H1 (cell line): ENCODE measurements around the gene KPNA6. TPM values are rescaled to one million over a fixed set of nuclear protein-coding genes. Genes with fewer than 3 reads are reported as not detected.
A peak's percentile ranks its signal among the peaks of the same experiment; 100 is the strongest.

Experiments used
- CTCF ChIA-PET: fragments of 300-600 bp; sonication (Branson Sonifier 250); formaldehyde crosslinking; loops from one replicate; lab custom pipeline; 2021; ENCODE audit not compliant: partially characterized antibody; lab: Charles Lee
- POLR2A ChIA-PET: fragments of 300-600 bp; sonication (Branson Sonifier 250); formaldehyde crosslinking; loops from one replicate; lab custom pipeline; 2021; ENCODE audit warnings: inconsistent platforms; ENCODE audit not compliant: partially characterized antibody; lab: Charles Lee
- DNase-seq, 2 experiments: peaks; one replicate each; pipeline versions ENCODE4 v3.0.0 to v3.0.0-alpha.2; 2010 to 2022; ENCODE audit warnings: low spot score in 2 of 2, low read depth in 1 of 2, mixed read lengths in 1 of 2
- FAIRE-seq: peaks from 2 replicates; lab custom pipeline; 2011; peaks lifted over from hg19 to GRCh38; lab: Jason Lieb, UNC
- H2AFZ ChIP-seq: 2 replicates; pipeline ENCODE4 v1.8.1; 2012; ENCODE audit warnings: low read length, inconsistent platforms
- H2AK5ac ChIP-seq: 2 replicates; pipeline ENCODE4 v1.6.1; 2013; ENCODE audit warnings: low read depth, low read length
- H2BK120ac ChIP-seq: replicated peaks from 2 replicates; pipeline ENCODE3; 2013; ENCODE audit warnings: low read depth, low read length, inconsistent platforms
- H2BK12ac ChIP-seq: 2 replicates; pipeline ENCODE4 v1.6.1; 2013; ENCODE audit warnings: low read depth, low read length
- H2BK15ac ChIP-seq: 2 replicates; pipeline ENCODE4 v1.6.1; 2013; ENCODE audit warnings: low read length
- H2BK20ac ChIP-seq: 2 replicates; pipeline ENCODE4 v1.6.1; 2013; ENCODE audit warnings: low read length
- H2BK5ac ChIP-seq: 2 replicates; pipeline ENCODE4 v1.6.1; 2013; ENCODE audit warnings: low read depth, low read length
- H3K14ac ChIP-seq: 2 replicates; pipeline ENCODE4 v1.6.1; 2013; ENCODE audit warnings: inconsistent platforms; ENCODE audit not compliant: insufficient read length
- H3K18ac ChIP-seq: 2 replicates; pipeline ENCODE4 v1.6.1; 2013; ENCODE audit warnings: low read length; ENCODE audit errors: extremely low read depth
- H3K23ac ChIP-seq: 2 replicates; pipeline ENCODE4 v1.6.1; 2013; ENCODE audit warnings: inconsistent platforms; ENCODE audit not compliant: insufficient read length
- H3K23me2 ChIP-seq: 2 replicates; pipeline ENCODE4 v1.6.1; 2013; ENCODE audit warnings: low read depth, low read length
- H3K27ac ChIP-seq: 2 replicates; pipeline ENCODE4 v1.6.1; 2011; ENCODE audit warnings: low read depth, low read length, inconsistent platforms
- H3K27me3 ChIP-seq, 4 experiments: replicated peaks in 1 of 4; 1 replicate in 1 of 4; 2 replicates in 3 of 4; pipeline versions ENCODE4 v1.6.1 to v1.8.1; 2011 to 2013; ENCODE audit warnings: low read length in 3 of 4, mild to moderate bottlenecking in 3 of 4, inconsistent platforms in 2 of 4, mixed read lengths in 2 of 4, moderate library complexity in 1 of 4; ENCODE audit not compliant: control insufficient read depth in 3 of 4, insufficient read depth in 3 of 4; ENCODE audit errors: extremely low read depth in 1 of 4
- H3K36me3 ChIP-seq, 4 experiments: 2 replicates each; pipeline versions ENCODE4 v1.6.1 to v1.8.1; 2011 to 2013; ENCODE audit warnings: mild to moderate bottlenecking in 4 of 4, low read length in 3 of 4, moderate library complexity in 2 of 4, control low read depth in 1 of 4, inconsistent platforms in 1 of 4; ENCODE audit not compliant: insufficient read depth in 4 of 4, control insufficient read depth in 2 of 4
- H3K4ac ChIP-seq: replicated peaks from 2 replicates; pipeline ENCODE3; 2013; ENCODE audit warnings: low read length, low read depth, mixed read lengths, inconsistent platforms; ENCODE audit not compliant: insufficient read length
- H3K4me1 ChIP-seq, 4 experiments: replicated peaks in 1 of 4; 1 replicate in 1 of 4; 2 replicates in 3 of 4; pipeline versions ENCODE4 v1.6.1 to v1.8.1; 2011 to 2013; ENCODE audit warnings: low read length in 3 of 4, inconsistent platforms in 2 of 4, mixed read lengths in 1 of 4; ENCODE audit not compliant: insufficient read depth in 4 of 4, control insufficient read depth in 3 of 4
- H3K4me2 ChIP-seq, 2 experiments: 2 replicates each; pipeline versions ENCODE4 v1.6.1 to v1.8.1; 2011 to 2013; ENCODE audit warnings: low read depth in 2 of 2, low read length in 2 of 2, control low read depth in 1 of 2, inconsistent platforms in 1 of 2, mild to moderate bottlenecking in 1 of 2; ENCODE audit not compliant: insufficient read depth in 1 of 2
- H3K4me3 ChIP-seq, 4 experiments: fragments of 200-600, 300-600 bp in 1 of 4; sonication (generic), shearing (Covaris generic), sonication (Bioruptor Twin) in 1 of 4; 2 replicates each; pipeline versions ENCODE4 v1.5.1 to v1.8.1; 2011 to 2016; ENCODE audit warnings: low read length in 4 of 4, low read depth in 3 of 4, control low read depth in 2 of 4, inconsistent platforms in 2 of 4, mild to moderate bottlenecking in 2 of 4, mixed read lengths in 1 of 4, moderate library complexity in 1 of 4; ENCODE audit not compliant: insufficient read depth in 2 of 4; ENCODE audit errors: extremely low read depth in 1 of 4
- H3K56ac ChIP-seq: replicated peaks from 2 replicates; pipeline ENCODE3; 2013; ENCODE audit warnings: low read depth, mild to moderate bottlenecking, mixed read lengths, low read length, inconsistent platforms; ENCODE audit not compliant: insufficient read length
- H3K79me1 ChIP-seq: 2 replicates; pipeline ENCODE4 v1.6.1; 2013; ENCODE audit warnings: low read depth, low read length, control low read depth
- H3K79me2 ChIP-seq, 2 experiments: 2 replicates each; pipeline versions ENCODE4 v1.6.1 to v1.8.1; 2012 to 2013; ENCODE audit warnings: low read length in 2 of 2, mild to moderate bottlenecking in 2 of 2, inconsistent platforms in 1 of 2; ENCODE audit not compliant: insufficient read depth in 2 of 2, control insufficient read depth in 1 of 2
- H3K9ac ChIP-seq, 4 experiments: replicated peaks in 1 of 4; 1 replicate in 1 of 4; 2 replicates in 3 of 4; pipeline versions ENCODE4 v1.6.1 to v1.8.1; 2011 to 2013; ENCODE audit warnings: low read depth in 3 of 4, low read length in 3 of 4, control low read depth in 2 of 4, mild to moderate bottlenecking in 2 of 4, moderate library complexity in 2 of 4, inconsistent platforms in 1 of 4; ENCODE audit errors: extremely low read depth in 1 of 4
- H3K9me3 ChIP-seq, 2 experiments: 2 replicates each; pipeline versions ENCODE4 v1.6.1 to v1.8.1; 2012 to 2013; ENCODE audit warnings: mild to moderate bottlenecking in 2 of 2, moderate library complexity in 2 of 2, control low read depth in 1 of 2, inconsistent platforms in 1 of 2, low read depth in 1 of 2, low read length in 1 of 2, mixed read lengths in 1 of 2; ENCODE audit not compliant: insufficient read depth in 2 of 2
- H4K20me1 ChIP-seq, 2 experiments: replicated peaks in 1 of 2; 2 replicates each; pipeline versions ENCODE3 to v1.8.1; 2011 to 2013; ENCODE audit warnings: inconsistent platforms in 2 of 2, low read length in 2 of 2, mild to moderate bottlenecking in 1 of 2; ENCODE audit not compliant: insufficient read depth in 2 of 2, control insufficient read depth in 1 of 2
- H4K5ac ChIP-seq: 2 replicates; pipeline ENCODE4 v1.6.1; 2013; ENCODE audit warnings: low read length, low read depth, mixed read lengths, inconsistent platforms; ENCODE audit not compliant: insufficient read length
- H4K8ac ChIP-seq: 2 replicates; pipeline ENCODE4 v1.8.0; 2013; ENCODE audit warnings: mild to moderate bottlenecking, moderate library complexity, low read length, inconsistent platforms; ENCODE audit not compliant: insufficient read depth; ENCODE audit errors: extremely low read depth
- H4K91ac ChIP-seq: replicated peaks from 2 replicates; pipeline ENCODE3; 2013; ENCODE audit warnings: low read length, mixed read lengths, inconsistent platforms; ENCODE audit not compliant: insufficient read length
- ASH2L ChIP-seq: fragments of 200-600, 300-600 bp; sonication (generic); IDR thresholded peaks from one replicate; pipeline ENCODE4 v1.7.1; 2017; ENCODE audit warnings: low read length
- BACH1 ChIP-seq: IDR thresholded peaks from 2 replicates; pipeline ENCODE4 v1.6.1; 2012; ENCODE audit warnings: low read length, improper control_type of control experiment
- E2F6 ChIP-seq: IDR thresholded peaks from 2 replicates; pipeline ENCODE4 v1.6.1; 2012; ENCODE audit warnings: inconsistent platforms
- HDAC2 ChIP-seq, 2 experiments: fragments of 300-600 bp in 1 of 2; sonication (generic) in 1 of 2; IDR thresholded peaks; 2 replicates each; pipeline ENCODE4 v1.6.1; 2011 to 2012; ENCODE audit warnings: low read depth in 2 of 2, low read length in 2 of 2, mild to moderate bottlenecking in 2 of 2, moderate library complexity in 2 of 2, borderline replicate concordance in 1 of 2, inconsistent platforms in 1 of 2
- PHF8 ChIP-seq: fragments of 200-600 bp; sonication (generic); conservative IDR thresholded peaks from 2 replicates; pipeline ENCODE4 v1.7.1; 2012; ENCODE audit warnings: low read depth, mild to moderate bottlenecking, inconsistent platforms, low read length, moderate library complexity
- POU5F1 ChIP-seq: IDR thresholded peaks from 2 replicates; pipeline ENCODE4 v1.6.1; 2011; ENCODE audit warnings: low read depth, mild to moderate bottlenecking, low read length, moderate library complexity
- WGBS, 2 experiments: shearing (Covaris generic) in 1 of 2; methylation state at CpG; one replicate each; pipeline versions ENCODE4 v1.1.6 to v1.1.7; 2013 to 2015; ENCODE audit warnings: low lambda C conversion rate in 2 of 2, mixed read lengths in 2 of 2, inconsistent platforms in 1 of 2, low coverage in 1 of 2, missing lambda C conversion rate in 1 of 2; ENCODE audit not compliant: insufficient replicate concordance in 2 of 2, insufficient coverage in 1 of 2, insufficient read length in 1 of 2; ENCODE audit errors: extremely low coverage in 1 of 2, missing lambda C conversion rate in 1 of 2; 5-methylcytosine and 5-hydroxymethylcytosine counted together
- polyA plus RNA-seq, 7 experiments: library from polyadenylated mRNA; depleted of rRNA in 3 of 7; stranded (reverse) in 5 of 7; unstranded in 2 of 7; fragments of >200 nt in 5 of 7; fragments of 200-250 nt in 2 of 7; gene quantifications; 1 replicate in 5 of 7; 2 replicates in 1 of 7; 4 replicates in 1 of 7; pipeline versions ENCODE4 v1.2.1 to v1.2.3, GENCODE V29; 2011 to 2013; ENCODE audit warnings: missing spikeins in 2 of 7, mixed read lengths in 2 of 7
- total RNA-seq: library from RNA; stranded (reverse); fragmentation: NEBNext Ultra II Directional; extraction: Animal tissue kit (Norgen Biotek cat#: 25700); gene quantifications from 2 replicates; pipeline ENCODE4 v1.2.1, GENCODE V29; 2021

KPNA6 gene
- total and polyA plus RNA-seq, 2 of the 8 experiments (the other 6 are each of a cell fraction or from before 2014, with no cell fraction given), result 24.2 to 120 TPM

- Histone ChIP-seq H3K23ac (no peak within 1 kb of the TSS), H2BK5ac (peak within 1 kb of the TSS; percentile 99), H2AK5ac (peak within 1 kb of the TSS; percentile 7; the same call in 1 of the 2 replicates), H3K4ac (peak within 1 kb of the TSS; percentile 47), H4K8ac (peak within 1 kb of the TSS; percentile 99), H3K4me1 (peaks cover 0 to 16% (median 7%) of the 10 kb centered on the region in 4 experiments; a peak in 6 of 7 replicates), H3K9ac (peak within 1 kb of the TSS; percentile 86 to 94 (median 94)), H3K4me2 (peak within 1 kb of the TSS; percentile 85 to 98), H2AFZ (peak within 1 kb of the TSS; percentile 80; the same call in 1 of the 2 replicates), H3K56ac (peak within 1 kb of the TSS; percentile 60), H3K14ac (no peak within 1 kb of the TSS), H3K4me3 (peak within 1 kb of the TSS; percentile 73 to 90 (median 80)), H3K36me3 (peaks cover 6 to 27% (median 13%) of the 10 kb centered on the region in 4 experiments; a peak in 6 of 8 replicates), H3K18ac (peak within 1 kb of the TSS; percentile 100), H2BK20ac (no peak within 1 kb of the TSS), H4K20me1 (peaks cover 4 to 7% of the 10 kb centered on the region in 2 experiments), H4K5ac (peak within 1 kb of the TSS; percentile 97), H3K9me3 (no peaks in the 10 kb centered on the region), H4K91ac (peak within 1 kb of the TSS; percentile 86), H3K27ac (peak within 1 kb of the TSS; percentile 95), H2BK12ac (peak within 1 kb of the TSS; percentile 98; the same call in 1 of the 2 replicates), H3K79me1 (peaks cover 4% of the 10 kb centered on the region; the same call in 1 of the 2 replicates), H2BK120ac (no peak within 1 kb of the TSS), H3K79me2 (peaks cover 7 to 13% of the 10 kb centered on the region in 2 experiments), H3K23me2 (peaks cover 9% of the 10 kb centered on the region; the same call in 1 of the 2 replicates), H2BK15ac (peak within 1 kb of the TSS; percentile 98; the same call in 1 of the 2 replicates), H3K27me3 (no peaks in the 10 kb centered on the region; a peak in 1 of 7 replicates)
- WGBS, 2 experiments, result 2% methylated on average over 35 of the region's 67 CpGs; no CpG with 5 or more reads in 1 of the 2 experiments
- FAIRE-seq, result no peak
- DNase-seq, result peak; percentile 89 to 94
- CTCF ChIA-PET, result interaction anchor here (0.6 to 4.9 kb wide), 15 partner anchors 11 to 1192 kb away, joined by 3 to 30 read pairs (median 4); partner anchors contain the start of genes DCDC2B and KPNA6
- POLR2A ChIA-PET, result interaction anchor here (0.6 to 5.5 kb wide), 23 partner anchors 10 to 358 kb away, joined by 3 to 64 read pairs (median 6); partner anchors contain the start of genes KHDRBS1, KPNA6 and TXLNA
- TF ChIP-seq ASH2L (peak; percentile 93), POU5F1 (peak; percentile 52; the same call in 1 of the 2 replicates), BACH1 (no peak), E2F6 (0 out of 2 replicates have a peak, but pooled peaks have one; percentile 19), HDAC2 (IDR thresholded peaks at IDR 0.05; ENCODE audit: borderline replicate concordance in 1 of 2, low read depth in 2 of 2, low read length in 2 of 2) (no peak), PHF8 (peak; percentile 99)
Measured at GRCh38 chr1:32072622-32073298, 35.1 kb upstream of the KPNA6 start, which contains the start of gene TMEM39B. TSS of gene TMEM39B (plus strand) at chr1:32072939. CDS start at chr1:32073048, 109 bp downstream.
